Amygdala (tissue), 56 donors: ENCODE data around the gene LMO4.

Experiments used
- DNase-seq, 56 donors: peaks; one replicate each; lab custom pipeline; 2025; lab: John Stamatoyannopoulos, UW

The LMO4 gene

GRCh38 chr1:87327376-87328271 is 1.1 kb upstream of the LMO4 start:
- no peak for DNase-seq

GRCh38 chr1:87329051-87329525 is 408 bp downstream of the LMO4 start:
- DNase-seq = peak in 33 of 56 donors; percentile 7 to 72 (median 42)

- no peak for DNase-seq
Measured at GRCh38 chr1:87329526-87330056, 911 bp downstream of the LMO4 start.

- DNase-seq = peak in 21 of 56 donors; percentile 2 to 53 (median 19)
Measured at GRCh38 chr1:87330057-87330884, 1.6 kb downstream of the LMO4 start.

DNA sequence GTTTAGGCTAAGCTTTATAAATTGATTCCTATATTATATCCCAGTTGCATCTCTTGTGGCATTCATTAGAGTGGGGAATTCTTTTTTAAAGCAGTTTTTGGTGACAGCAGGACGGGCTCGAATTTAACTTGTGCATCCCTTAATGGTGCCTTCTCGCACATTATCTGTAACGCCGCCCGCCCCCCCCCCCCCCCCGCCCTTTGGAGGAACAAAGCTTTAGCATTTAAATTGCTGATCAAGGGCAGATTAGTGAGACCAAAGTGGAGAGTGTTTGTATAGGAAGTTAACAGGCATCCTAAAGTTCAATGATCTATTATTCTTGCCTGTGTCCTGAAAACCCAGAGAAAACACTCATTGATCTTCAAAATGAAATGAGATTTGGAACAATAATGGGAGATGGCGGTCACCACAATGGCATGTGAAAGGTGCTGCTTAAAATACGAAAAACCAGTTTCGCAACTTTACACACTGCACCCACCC is 2.2 kb downstream of the LMO4 start:
- DNase-seq = no peak

DNA sequence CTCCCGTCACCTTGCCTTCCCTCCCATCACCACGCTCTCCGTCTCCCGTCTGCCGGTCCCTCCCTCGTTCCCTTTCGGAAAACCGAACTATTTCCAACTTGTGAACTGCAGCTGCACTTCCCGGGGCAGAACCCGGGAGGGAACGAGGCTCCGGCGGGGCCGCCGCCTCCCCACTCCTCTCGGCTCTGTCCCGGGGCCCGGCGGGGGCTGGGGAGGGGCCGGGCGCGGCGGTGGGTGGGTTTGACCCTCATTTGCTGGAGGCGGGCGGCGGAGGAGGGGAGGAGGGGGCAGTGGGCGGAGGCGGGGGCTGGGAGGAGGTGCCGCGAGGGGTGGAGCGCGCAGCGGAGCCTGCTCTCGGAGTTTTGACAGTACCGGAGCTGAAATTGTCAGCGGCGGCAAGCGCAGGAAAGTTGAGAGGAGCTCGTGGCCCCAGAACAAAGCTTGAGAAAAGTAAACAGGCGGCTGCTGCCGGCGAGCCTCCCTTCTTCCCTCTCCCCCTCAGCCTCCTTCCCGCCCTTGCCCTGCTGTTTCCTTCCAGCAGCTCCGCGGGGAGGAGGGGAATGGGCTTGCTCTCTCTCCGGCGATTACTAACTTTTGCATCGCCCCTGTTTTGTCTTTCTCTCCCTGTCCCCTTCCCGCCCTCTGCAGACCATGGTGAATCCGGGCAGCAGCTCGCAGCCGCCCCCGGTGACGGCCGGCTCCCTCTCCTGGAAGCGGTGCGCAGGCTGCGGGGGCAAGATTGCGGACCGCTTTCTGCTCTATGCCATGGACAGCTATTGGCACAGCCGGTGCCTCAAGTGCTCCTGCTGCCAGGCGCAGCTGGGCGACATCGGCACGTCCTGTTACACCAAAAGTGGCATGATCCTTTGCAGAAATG is 2.9 kb downstream of the LMO4 start:
- DNase-seq = peak in 49 of 56 donors; percentile 19 to 79 (median 56)

- DNase-seq = peak in 1 of 56 donors; percentile 13
Measured at GRCh38 chr1:87333692-87334347, 5.1 kb downstream of the LMO4 start.

DNA sequence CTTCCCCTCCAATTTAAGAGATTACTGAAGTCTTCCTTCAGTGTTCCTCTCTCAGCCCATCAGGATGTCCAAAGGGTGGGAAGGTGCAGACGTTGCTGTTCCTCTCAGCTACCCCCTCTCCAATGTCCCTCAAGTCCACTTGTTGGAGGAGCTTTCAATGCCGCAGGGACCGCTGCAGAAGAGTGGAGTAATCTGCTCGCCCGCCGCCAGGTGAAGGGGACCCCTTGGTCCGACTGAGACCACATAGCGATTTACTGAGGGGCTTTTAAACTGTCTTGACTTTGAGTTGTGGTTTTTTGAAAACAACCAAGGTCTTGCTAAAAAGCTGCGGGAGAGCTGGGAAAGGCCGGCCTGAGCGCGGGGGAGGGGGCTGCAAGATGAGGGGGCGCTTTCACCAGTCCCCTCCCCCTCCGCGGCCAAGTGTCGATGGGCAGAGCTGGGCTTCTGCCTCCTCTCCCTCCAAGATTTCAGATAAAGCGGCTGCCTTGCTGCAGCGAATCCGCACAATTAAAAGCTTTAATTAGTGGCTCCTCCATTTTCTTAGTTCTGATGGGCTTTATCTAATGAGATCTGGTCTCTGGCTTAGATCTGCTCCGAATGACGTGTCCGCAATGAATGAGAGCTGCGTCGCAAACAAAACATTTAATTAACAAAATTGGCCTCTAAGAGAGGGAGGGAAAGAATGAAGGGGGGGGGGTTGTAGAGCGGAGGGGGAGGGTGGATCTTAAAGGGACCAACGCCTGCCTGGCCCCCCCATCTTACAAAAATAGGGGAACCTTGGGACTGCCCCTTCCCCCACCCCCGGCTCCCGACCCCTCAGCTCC is 5.9 kb downstream of the LMO4 start:
- DNase-seq = peak in 14 of 56 donors; percentile 4 to 62 (median 28)

GRCh38 chr1:87335175-87335884 is 6.7 kb downstream of the LMO4 start:
- DNase-seq = peak in 43 of 56 donors; percentile 22 to 79 (median 55)

DNA sequence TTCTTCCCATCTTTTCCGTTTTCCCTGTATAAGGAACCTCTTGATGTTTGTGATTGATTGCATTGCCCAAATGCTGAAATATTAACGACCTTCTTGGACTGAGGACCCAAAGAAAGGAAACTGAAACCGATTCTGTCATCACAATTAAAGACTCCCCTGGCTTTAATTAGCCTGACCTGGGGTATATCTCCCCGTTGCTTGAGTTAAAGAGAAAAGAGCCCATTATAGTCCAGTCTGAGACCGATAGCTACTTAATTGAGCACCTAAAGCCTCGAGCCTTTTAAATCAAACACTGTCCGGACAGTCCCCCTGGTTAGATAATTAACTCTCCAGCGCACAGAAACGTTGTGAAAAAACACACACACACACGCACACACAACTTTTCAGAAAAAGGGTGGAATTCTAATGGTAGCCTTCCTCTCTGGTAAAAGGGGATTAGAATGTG is 8.0 kb downstream of the LMO4 start:
- no peak for DNase-seq

DNA sequence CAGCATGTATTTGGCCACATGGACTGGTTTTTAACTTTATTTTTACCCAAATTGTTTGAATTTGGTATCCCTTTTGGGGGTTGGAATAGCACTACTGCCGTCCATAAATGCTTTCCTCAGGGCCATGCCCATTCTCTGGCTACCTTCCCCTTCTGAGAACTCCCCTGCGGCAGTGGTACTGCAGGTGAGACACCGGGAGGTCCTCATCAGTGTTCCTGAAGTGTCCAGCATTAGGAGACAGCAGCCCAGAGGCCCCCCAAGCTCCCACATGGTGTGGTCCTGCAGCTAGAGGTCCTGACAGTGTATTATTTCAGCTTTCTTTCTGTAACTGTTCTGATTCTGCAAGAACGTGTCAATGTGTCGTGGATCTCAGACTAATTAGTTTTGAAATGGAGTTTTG is 8.9 kb downstream of the LMO4 start:
- peak in 1 of 56 donors; percentile 1 for DNase-seq

- no peak for DNase-seq
Measured at GRCh38 chr1:87338566-87338965, 9.9 kb downstream of the LMO4 start.

DNA sequence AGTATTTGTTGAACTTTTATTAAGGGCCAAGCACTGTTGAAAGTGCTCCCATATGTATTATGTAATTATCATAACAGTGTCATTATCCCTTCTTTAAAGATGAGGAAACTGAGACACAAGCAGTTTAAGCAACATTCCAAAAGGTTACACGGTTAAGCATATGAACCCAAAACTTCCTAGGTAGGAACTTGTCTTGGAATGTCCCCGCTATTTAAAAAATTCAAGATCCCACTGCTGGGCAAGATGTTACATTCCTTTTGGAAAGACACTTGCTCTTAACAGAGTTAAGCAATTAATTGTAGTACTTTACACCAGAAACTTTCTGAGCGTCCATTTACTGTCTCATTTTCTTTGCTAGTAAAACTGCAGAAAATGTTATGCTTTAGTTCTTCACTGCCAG is 15.6 kb downstream of the LMO4 start:
- no peak for DNase-seq

DNA sequence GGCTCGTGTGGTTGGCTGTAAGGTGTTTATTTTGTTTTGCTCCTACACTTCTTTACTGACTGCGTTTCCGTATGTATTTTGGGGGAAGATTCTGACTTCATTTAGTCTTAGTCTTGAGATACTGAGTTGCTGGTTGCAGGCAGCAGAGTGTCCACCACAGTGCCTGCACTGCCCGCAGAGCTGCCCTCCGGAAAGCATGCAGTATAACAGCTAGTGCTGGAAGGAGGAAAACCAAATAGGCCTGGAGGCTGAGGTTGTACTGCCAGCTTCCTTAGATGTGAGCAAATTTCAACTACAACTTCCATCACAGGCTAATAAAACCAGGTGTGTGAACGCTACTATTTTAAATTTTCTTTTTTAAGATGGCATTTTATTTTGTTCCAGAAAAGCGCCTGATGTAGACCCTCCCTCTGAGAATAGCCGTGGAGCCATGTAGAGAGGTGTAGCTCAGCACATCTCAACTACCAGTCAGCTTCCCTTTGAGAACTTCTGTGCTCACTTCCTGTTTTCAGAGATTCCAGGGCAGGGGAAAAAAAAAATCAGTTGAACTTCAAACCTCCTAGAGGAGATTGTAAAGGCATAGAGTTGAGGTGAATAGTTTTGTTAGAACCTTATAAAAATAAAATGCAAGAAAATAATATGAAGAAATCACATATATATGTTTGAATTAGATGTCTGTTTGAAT is 17.6 kb downstream of the LMO4 start:
- DNase-seq = no peak

GRCh38 chr1:87348341-87349019 is 19.8 kb downstream of the LMO4 start:
- DNase-seq = no peak

- no peak for DNase-seq
Measured at GRCh38 chr1:87349036-87349435, 20.4 kb downstream of the LMO4 start.
